Tibial nerve (tissue), 3 donors: ENCODE data around the gene ZSWIM6.

ENCODE experiments used
- POLR2A ChIP-seq, 2 donors: fragments of 450-650 bp; IDR thresholded peaks; one replicate each; pipeline ENCODE4 v1.6.1; 2017; ENCODE audit warnings: antibody characterized with exemption in 2 of 2, mild to moderate bottlenecking in 2 of 2, moderate library complexity in 2 of 2
- TF ChIP-seq, protein P1 (sequence below), 5 experiments: fragments of 200-600 bp in 3 of 5; fragments of 450-650 bp in 2 of 5; sonication (generic) in 3 of 5; IDR thresholded peaks; one replicate each; pipeline ENCODE4 v1.5.1; 2016 to 2019; ENCODE audit warnings: antibody characterized with exemption in 5 of 5, mild to moderate bottlenecking in 3 of 5, moderate library complexity in 2 of 5

DNA sequence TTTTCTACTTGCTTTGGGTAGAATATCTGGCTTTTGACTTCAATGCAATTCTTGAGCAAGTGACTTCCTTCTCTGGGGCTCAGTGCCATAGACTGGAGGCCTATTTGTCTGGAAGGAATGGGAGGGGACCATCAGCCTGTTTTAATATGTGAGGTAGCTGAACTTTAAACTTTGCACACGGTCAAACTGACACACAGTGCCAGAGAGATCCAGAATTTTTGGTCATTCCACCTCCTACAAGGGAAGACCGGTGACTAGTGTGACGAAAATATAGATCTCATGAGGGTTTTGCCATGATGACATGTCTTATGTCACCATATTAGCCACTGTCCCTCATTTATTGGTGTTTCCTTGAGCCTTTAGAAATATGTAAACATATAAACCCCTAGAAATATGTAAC is 44.6 kb upstream of the ZSWIM6 start:
- TF ChIP-seq POLR2A (IDR thresholded peaks at IDR 0.05) = no peak
- TF ChIP-seq, protein P1, sequence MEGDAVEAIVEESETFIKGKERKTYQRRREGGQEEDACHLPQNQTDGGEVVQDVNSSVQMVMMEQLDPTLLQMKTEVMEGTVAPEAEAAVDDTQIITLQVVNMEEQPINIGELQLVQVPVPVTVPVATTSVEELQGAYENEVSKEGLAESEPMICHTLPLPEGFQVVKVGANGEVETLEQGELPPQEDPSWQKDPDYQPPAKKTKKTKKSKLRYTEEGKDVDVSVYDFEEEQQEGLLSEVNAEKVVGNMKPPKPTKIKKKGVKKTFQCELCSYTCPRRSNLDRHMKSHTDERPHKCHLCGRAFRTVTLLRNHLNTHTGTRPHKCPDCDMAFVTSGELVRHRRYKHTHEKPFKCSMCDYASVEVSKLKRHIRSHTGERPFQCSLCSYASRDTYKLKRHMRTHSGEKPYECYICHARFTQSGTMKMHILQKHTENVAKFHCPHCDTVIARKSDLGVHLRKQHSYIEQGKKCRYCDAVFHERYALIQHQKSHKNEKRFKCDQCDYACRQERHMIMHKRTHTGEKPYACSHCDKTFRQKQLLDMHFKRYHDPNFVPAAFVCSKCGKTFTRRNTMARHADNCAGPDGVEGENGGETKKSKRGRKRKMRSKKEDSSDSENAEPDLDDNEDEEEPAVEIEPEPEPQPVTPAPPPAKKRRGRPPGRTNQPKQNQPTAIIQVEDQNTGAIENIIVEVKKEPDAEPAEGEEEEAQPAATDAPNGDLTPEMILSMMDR (IDR thresholded peaks at IDR 0.05) = no peak
